NCI-H2107 treated with DMSO at 0.1 percent for 48 hours (cell line): ENCODE data around the gene C9orf72.
"Not testable (repeated sequence)": the region's sequence is repeated elsewhere in the genome, so short reads cannot be mapped to it uniquely, and the experiment has no call there.

Experiments
- DNase-seq: peaks from one replicate; lab custom pipeline; 2025; ENCODE audit not compliant: unreplicated experiment; lab: John Stamatoyannopoulos, UW

The C9orf72 gene, protein sequence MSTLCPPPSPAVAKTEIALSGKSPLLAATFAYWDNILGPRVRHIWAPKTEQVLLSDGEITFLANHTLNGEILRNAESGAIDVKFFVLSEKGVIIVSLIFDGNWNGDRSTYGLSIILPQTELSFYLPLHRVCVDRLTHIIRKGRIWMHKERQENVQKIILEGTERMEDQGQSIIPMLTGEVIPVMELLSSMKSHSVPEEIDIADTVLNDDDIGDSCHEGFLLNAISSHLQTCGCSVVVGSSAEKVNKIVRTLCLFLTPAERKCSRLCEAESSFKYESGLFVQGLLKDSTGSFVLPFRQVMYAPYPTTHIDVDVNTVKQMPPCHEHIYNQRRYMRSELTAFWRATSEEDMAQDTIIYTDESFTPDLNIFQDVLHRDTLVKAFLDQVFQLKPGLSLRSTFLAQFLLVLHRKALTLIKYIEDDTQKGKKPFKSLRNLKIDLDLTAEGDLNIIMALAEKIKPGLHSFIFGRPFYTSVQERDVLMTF

DNA sequence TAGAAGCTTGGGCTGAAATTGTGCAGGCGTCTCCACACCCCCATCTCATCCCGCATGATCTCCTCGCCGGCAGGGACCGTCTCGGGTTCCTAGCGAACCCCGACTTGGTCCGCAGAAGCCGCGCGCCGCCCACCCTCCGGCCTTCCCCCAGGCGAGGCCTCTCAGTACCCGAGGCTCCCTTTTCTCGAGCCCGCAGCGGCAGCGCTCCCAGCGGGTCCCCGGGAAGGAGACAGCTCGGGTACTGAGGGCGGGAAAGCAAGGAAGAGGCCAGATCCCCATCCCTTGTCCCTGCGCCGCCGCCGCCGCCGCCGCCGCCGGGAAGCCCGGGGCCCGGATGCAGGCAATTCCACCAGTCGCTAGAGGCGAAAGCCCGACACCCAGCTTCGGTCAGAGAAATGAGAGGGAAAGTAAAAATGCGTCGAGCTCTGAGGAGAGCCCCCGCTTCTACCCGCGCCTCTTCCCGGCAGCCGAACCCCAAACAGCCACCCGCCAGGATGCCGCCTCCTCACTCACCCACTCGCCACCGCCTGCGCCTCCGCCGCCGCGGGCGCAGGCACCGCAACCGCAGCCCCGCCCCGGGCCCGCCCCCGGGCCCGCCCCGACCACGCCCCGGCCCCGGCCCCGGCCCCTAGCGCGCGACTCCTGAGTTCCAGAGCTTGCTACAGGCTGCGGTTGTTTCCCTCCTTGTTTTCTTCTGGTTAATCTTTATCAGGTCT is at the start of gene C9orf72:
TSS of gene C9orf72 (minus strand) at position 564 of the 716 bp plus-strand sequence. CDS start 6,361 bp downstream, outside the sequence.
- DNase-seq, result peak; percentile 27

DNA sequence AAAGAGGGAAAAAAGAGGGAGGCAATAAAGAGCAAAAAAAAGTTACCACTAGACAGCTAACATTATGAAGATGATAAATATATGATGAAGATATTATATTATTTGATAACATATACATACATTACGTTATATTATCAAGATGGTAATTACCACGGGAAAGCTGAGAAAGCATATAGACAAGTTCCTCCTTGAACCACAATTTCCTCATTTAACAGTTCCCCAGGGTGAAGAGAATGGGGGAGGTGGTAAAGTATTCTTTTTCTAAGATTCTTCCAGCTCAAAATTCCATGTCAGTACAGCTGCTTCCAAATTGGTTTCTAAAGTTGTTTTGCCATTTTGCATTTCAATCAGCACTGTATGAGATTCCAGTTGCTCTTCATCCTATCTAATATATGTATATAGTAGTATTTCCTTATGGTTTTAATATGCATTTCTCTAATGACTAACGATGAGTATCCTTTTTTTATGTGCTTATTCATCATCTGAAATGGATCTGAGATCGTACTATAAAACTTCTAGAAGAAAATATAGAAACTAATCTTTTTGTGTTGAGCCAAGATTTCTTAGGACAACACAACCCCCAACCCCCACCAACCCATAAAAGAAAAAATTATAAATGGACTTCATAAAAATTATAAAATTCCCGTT is 49.5 kb upstream of the C9orf72 start:
- no peak for DNase-seq

DNA sequence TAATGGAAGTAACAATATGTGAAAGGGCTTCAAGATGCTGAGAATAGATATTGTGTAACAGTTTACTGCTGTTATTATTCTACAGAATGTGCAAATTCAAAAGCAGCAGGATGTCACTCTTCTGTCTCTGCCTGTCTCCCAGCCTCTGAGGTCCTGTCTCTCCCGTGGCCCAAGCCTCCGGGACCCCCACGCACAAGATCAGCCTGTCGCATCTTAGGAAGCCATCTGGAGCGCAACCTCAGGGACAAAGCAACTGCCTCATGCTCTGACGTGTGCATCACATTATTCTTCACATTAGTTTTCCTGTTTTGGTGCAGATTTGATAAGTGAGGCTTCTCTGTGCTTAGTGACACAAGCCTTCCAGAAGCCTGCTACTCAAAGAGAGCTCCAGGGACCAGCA is 46.5 kb upstream of the C9orf72 start:
- no peak for DNase-seq

DNA sequence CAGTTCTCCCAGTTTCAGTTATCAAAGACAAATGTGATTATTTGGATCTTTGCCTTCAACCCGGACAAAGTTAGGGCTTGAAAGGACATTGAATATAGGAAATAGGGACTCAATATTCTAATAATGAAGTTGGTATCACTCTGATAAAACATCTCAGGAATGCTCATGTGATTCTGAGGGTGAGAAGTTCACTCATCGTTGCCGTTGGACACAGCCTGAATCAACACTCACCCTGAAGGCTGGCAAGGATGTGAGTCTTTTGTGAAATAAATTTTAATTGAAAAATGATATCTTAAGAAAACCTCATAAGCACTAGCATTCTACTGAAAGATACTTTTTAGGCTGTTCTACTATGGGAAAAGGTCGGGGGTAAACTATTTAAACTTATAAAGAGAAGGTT is 44.8 kb upstream of the C9orf72 start:
- no peak for DNase-seq

DNA sequence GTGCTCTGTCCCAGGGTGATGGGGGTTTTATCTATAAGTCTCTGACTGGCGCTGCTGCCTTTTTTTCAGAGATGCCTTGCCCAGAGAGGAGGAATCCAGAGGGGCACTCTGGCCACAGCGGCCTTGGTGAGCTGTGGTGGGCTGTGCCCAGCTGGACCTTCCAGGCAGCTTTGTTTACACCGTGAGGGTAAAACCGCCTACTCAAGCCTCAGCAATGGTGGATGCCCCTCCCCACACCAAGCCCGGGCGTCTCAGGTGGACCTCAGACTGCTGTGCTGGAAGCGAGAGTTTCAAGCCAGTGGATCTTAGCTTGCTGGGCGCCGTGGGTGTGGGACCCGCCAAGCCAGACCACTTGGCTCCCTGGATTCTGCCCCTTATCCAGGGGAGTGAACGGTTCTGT is 41.3 kb upstream of the C9orf72 start:
- DNase-seq, result no peak

DNA sequence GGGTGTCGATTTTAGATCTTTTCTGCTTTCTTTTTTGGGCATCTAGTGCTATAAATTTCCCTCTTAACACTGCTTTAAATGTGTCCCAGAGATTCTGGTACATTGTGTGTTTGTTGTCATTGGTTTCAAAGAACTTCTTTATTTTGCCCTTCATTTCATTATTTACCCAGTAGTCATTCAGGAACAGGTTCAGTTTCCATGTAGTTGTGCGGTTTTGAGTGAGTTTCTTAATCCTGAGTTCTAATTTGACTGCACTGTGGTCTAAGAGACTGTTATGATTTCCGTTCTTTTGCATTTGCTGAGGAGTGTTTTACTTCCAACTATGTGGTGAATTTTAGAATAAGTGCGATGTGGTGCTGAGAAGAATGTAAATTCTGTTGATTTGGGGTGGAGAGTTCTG is 38.8 kb upstream of the C9orf72 start:
- not testable (repeated sequence) for DNase-seq

DNA sequence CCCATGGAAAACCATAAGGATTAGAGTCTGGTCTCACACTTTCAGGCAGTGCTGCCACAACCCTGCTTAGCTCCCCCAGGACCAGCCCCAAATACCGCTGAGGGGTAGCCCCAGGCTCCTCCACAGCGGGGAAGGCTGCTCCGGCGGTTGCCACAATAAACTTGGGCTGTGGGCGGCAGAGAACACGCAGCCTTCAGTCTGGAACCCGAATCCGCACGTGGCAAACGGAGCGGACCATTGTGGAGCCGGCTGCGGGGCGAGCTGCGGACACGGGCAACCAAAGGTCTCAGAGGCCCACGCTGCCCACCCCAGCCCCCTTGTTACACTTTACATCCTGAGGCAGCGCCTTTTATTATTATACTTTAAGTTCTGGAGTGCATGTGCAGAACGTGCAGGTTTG is 37.3 kb upstream of the C9orf72 start:
- no peak for DNase-seq

DNA sequence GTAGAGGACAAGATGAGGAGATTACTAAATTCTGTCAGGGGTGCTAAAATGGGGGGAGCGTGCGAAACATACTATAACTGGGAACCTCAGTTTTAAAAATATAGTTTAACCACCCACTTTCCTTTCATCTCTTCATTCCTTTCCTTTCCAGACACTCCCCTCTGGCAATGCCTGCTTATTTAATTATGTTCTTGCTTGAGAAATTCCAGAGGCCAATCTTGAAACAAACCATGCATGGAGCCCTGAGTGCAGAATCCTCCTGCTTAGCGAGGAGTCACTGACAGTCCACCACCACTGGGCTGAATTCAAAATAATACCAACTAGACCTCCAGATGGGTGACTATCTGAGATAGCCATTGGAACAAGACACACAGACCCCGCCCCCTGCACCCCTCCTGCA is 29.7 kb upstream of the C9orf72 start:
- DNase-seq, result no peak

DNA sequence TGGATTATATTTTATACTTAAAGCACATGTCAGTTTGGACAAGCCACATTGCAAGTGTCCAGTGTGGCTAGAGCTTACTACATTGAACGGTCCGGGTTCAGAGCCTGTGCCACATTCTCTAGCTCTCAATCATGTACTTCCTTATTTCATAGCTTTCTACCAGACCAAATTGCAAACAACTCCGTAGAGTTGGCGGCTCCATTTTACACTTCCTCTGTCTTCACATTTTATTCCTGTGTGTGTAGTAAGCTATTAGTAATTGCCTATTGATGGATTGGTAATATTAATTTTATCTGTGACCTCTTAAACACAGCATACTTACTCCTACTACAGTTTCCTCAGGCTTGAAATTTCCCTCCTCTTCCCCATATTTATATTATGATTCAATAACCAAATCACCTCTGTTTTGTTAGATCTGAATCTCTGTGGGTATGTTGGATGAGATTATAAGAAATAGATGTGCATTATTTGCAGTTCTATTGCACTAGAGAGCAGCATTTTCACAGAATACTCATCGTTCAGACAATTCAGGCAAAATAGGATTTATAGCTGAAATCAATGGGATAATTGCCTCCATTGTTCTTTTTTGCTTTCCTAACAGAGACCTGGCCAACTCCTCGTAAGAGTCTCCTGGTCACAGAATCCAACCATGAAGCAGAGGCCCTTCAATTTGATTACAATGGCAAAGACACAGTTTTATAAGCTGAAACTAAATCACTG is 29.0 kb upstream of the C9orf72 start:
- DNase-seq, result no peak

DNA sequence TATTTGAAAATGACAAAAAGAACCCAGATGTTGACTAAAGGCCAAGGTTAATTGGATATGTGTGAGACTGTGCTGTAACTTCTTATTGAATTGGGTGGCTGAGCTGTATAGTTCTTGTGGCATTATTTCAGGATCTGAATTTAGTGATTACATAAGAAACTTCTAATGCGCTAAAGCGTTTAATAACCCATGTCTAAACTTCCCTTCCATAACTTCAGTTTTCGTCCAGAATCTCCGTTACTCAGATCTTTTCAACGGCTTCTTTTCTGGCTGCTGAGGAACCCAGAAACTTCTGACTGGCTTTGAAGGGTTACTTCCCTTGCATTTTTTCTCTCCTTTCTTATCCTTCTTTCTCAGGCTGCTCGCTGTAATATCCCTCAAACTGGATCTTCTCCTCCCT is 28.1 kb upstream of the C9orf72 start:
- DNase-seq, result no peak

DNA sequence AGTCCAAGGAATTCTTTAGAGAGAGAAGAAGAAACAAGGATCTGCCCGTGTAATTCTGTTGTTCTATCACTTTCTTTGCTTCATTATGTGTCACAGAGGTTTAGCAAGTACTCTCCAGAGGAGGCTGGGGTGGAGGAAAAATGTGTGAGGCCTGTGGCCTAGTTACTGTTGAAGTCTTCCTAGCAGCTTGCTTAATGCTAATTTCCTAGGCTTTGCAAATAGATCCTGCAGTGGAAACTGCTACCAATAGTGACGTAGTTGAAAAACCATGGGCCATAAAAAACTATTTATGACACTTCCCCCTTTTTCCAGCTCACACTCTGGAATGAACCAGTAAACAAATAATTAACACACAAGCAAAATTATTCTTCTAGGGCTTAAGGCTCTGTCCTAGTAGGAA is 27.0 kb upstream of the C9orf72 start:
- DNase-seq, result no peak

DNA sequence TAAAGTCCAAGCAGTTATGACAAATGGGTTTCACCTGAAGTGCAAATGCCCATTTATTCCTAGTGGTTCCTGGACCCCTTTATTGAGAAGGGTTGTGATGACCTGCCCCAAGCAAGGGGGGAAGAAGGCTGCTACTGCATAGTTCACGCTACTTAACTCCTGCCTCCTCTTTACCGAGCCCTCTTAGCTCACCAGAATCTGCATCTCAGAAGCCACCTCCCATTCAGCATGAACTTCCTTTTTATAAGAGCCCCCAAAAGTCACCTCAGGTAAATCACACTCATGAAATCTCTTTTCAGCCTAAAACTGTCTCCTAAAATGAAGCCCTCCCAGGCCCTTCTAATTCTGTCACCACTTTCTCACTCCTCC is 26.6 kb upstream of the C9orf72 start:
- DNase-seq, result no peak

DNA sequence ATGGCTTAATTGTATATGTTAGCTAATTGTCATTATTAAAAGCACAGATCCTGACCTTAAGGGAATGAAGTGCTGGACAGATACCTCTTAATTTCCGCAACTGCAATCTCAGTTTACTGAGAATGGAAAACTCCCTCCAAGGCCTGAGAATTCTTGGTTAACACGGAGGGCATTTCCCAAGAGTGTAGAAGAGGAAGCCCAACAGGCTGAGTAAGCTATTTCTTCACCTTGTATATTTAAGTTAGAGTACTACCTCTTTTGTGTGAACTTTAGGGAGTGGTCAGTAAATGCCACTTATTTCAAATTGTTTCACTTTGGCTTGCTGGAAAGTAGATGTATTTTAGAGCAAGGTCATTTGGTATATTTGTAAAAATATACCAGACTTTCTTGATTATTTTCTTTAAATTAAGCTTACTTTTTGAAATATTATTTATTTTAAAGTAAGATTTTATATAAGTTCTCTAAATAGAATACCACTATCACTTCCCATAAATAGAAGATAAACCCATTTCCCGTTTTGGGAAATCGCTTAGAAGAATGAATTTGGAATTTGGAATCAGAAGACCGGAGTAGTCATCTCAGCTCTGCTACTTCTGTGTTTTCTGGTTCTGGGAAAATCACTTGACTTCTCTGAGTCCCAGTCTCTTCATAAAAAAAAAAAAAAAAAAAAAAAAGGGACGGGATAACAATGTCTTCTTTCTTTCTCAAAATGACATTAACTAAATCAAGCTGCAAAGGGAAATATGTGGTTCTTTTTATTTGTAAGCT is 26.0 kb upstream of the C9orf72 start:
- DNase-seq, result no peak

DNA sequence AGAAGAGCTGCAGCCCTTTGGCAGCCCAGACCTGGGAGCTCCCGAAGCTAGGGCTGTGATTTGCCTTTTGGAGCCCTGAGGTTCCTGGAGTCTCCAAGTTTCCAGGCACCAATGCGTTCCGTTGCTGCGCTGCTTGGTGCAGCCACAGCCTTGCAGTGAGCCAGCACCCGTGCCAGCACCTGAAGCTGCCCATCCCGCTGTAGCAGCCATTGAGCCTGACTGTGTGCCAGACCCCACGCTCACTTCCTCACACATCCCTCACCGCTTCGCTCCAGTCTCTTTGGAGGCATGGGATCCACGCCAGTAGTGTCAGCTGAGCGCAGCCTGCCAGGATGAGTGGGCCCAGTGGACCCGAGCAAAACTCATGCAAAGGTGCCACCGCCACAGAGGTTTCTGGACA is 22.5 kb upstream of the C9orf72 start:
- DNase-seq, result no peak

DNA sequence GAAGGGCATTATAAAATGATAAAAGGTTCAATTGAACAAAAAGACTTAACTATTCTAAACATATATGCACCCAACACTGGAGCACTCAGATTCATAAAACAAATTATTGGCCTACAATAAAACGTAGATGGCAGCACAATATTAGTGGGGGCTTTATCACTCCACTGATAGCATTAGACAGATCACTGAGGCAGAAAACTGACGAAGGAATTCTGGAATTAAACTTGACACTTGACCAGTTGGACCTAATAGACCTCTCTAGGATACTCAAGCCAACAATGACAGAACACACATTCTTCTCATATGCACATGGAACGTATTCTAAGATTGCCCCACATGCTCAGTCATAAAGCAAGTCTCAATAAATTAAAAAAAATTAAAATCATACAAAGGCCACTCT is 18.4 kb upstream of the C9orf72 start:
- DNase-seq, result no peak

DNA sequence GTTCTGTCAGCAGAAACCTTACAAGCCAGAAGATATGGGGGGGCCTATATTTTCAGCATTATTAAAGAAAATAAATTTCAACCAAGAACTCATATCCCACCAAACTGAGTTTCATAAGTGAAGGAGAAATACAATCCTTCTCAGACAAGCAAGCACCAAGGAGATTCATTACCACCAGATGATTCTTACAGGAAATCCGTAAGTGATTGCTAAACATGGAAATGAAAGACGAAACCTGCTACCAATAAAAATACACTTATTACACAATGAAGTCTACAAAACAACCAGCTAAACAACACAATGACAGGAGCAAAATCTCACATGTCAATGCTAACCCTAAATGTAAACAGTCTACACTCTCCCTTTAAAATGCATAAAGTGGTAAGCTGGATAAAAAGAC is 17.8 kb upstream of the C9orf72 start:
- DNase-seq, result no peak

DNA sequence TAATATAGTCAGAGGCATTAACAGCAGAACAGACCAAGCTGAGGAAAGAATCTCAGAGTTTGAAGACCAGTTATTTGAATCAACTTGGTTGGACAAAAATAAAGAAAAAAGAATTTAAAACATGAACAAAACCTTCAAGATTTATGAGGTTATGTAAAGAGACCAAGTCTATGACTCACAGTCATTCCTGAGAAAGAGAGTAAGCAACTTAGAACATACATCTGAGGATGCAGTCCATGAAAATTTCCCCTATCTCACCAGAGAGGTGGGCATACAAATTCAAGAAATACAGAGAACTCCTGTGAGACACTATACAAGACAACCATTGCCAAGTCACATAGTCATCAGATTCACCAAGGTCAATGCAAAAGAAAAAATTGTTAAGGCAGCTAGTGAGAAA is 17.4 kb upstream of the C9orf72 start:
- no peak for DNase-seq

DNA sequence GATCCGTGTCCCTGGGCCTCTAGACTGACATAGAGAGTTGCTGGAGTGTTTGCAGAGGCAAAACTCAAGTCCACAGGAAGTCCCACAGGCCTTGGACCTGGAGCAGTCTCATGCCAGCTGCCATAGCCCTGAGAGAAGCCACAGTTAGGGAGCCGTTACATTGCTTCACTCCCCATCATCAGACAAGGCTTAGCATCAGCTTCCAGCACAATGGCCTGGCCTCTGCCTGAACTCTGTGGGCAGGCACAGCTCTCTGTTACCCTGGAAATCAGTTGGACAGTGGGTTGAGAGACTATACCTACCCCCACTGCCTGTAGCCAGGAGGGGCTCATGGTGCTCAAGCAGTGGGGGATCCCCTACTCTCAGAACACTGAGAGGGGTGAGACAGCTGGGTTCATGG is 16.2 kb upstream of the C9orf72 start:
- no peak for DNase-seq

DNA sequence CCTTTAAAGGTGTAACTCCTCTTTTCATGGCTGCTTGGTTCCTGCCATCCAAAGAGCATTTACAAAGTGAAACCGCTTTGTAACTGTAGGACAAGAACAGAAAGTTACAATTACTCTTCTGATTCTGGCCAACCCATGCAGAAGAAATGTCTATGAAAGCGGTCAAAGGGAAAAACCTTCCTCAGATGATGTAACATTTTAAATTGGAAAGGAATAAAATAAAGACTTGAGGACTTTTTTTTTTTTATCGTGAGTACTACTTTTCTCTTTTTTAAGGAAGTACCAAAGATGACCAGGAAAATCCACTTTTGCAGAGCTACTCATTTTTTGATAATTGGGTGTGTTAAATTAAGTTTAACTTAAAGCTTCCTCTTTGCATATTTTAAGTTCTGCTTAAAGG is 13.0 kb upstream of the C9orf72 start:
- DNase-seq, result no peak

DNA sequence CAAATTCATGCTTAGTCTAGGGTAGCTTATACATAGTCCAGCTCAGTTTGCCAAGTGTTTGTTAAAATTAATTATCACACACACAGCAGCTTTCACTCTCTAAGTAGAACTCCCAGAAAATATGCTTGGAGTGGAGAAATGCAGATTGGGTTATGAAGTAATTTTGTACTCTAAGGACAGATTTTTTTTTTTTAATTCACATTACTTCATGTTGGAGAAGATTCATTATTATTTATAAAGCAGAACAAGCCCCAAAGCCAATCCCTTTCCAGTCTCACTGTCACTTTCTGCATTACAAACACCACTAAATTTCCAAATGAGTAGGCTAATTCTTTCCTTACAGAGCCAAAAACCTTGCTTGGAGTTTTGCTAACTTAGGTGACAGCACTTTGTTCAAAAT is 11.7 kb upstream of the C9orf72 start:
- DNase-seq, result no peak

DNA sequence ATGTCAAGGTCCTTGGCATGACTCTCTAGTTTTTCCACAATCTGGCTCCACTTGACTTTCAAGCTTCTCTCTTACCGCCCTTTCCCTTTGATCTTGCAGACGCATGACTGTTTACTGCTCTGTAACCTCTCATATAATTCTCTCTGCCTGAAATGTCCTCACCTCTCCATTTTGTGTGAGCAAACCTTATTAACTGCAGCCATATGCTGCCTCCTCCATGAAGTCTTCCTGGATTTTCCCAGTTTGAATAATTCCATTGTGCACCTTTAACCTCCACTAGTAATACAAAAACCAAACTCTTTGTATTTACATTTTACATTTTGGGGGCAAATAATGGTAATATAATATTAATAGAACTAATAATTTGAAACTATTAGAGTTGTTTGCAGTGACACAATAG is 9.5 kb upstream of the C9orf72 start:
- DNase-seq, result no peak
